ENCODE data around the gene CD2.

The CD2 gene

DNA sequence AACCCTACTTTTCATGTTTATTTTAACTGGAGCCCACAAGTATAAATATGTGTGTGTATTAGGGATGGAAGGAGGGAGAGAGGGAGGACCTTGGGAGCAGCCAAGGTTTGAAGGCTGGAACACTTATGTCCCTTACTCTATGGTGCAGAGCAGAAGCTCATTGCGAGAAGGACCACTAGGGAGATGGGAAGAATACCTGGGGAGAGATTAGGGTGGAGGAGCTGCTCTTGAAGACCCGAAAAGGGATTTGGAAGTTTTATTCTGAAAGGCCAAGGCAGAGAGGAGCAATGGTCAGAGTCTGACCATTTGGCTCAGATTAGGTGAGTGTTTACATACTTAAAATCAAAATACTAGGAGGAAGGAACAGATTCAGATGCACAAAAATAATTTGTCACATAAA is 8.1 kb downstream of the CD2 start:
- DNase-seq, result no peak

- DNase-seq, result no peak
Measured at GRCh38 chr1:116762781-116763115, 8.5 kb downstream of the CD2 start.

GRCh38 chr1:116763116-116763786 is 9.0 kb downstream of the CD2 start:
- no peak for DNase-seq

DNA sequence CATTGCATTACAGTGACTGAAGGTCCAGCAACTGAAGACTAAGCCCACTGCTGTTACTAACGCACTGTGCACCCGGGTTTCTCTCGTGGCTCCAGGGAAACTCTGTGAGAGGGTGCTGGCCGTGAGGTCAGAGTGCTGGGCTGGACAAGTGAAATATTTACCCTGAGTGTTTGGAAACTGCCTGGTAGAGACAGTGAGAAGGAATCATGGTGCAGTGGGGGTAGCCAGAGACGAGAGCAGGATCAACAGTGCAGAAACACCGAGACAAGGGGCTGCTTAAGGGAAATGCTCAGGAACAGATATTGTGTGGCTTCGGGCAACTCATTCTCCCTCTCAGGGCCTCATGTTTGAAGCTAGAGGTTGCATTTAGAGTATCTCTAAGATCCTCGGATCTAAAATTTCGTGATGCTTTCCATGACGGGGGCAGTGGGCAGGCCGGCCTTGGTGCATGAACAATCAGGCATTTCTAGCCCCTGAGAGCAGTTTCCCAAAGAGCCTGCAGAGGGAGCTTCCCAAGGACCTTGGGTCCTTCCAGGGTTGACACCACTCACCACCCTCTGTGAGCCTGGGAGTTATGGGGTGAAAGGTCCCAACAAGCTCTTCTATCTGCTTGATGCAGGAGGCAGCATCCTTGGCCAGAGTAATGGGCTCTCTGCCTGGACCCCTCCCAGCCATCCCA is 9.7 kb downstream of the CD2 start:
- DNase-seq, result peak; percentile 14

DNA sequence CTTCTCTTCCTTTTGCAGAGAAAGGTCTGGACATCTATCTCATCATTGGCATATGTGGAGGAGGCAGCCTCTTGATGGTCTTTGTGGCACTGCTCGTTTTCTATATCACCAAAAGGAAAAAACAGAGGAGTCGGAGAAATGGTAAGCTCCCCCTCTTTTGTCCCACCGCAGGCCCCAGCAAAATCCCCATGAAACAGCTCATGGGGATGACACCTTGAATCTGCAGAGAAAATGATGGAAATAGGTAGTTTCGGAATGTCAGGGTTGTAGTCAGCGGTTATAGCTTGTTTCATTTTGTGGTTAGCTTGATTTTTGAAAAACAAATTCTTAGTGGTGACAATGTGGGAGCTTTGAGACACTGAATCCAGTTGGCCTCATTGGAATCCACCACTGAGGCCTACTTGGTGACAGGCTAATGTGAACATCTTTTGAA is 10.3 kb downstream of the CD2 start:
- DNase-seq, result no peak

DNA sequence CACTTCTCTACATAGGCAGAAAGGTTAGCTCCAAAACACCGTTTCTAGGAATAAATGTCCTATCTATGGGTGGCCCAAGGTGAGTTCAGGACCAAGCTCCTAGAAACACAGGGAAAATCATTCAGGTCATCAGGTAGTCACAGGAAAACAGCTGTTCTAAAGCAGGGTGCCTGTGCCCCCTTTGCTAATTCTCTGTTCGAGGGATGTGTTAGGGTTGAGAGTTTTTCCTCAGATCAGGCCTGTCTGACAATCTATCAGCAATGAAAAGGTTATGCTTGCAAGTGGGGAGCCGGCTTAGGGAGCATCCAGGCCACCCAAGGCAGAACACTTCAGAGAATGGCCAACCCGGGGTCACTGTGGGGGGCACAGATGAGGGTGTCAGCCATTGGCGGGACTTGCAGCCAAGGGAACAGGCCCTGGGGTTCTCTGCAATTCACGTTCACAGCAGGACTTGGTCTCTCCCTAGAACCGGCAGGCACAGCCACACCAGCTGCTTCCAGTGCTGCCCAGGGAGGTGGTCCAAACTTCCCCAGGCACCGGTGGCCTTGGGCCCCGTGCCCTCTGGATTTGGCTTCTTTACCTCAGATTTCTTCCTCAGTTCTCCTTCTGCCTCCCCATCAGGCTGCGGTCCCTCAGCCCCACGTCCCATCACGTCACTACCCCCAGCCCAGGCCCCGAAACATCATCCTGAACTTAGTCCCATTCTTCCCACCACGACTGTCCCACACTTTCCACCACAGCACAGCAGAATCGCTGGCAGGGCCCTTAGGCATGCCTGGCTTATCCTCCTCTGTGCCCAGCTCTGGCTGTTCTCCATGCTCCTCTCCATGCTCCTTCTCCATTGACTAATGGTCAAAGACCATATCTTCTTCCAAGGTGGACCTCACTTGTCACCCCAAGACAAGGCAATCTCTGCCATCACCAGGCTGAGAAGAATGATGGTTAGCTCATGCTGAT is 11.0 kb downstream of the CD2 start:
- no peak for DNase-seq

- no peak for DNase-seq
Measured at GRCh38 chr1:116765962-116766361, 11.7 kb downstream of the CD2 start.

DNA sequence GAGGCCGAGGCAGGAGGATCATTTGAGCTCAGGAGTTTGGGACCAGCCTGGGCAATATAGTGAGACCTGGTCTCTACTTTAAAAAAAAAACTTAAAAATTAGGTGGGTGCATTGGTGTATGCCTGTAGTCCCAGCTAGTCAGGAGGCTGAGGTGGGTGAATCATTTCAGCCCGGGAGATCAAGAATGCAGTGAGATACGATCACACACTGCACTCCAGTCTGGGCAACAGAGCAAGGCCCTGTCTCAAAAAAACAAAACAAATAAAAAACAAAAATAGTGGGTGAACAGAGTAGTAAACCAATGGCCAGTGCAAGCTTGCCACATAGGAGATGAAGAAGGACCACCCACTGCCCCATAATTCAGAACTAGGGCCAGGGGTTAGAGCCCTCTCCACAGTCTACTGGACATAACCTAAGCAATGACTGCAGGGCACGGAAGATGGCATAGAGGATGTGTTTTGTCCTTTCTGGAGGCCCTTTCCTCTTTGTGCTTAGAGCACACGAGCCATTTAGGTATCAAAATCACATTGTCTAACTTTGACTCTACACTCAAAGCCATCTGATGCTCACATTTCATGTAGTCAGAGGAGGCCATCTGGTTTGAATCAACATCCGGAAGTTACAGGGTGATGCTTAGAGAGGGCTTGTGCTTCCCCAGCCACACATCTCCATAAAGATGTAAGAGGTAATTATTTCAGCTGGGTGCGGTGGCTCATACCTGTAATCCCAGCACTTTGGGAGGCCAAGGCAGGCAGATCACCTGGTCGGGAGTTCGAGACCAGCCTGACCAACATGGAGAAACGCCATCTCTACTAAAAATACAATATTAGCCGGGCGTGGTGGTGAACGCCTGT is 12.6 kb downstream of the CD2 start:
- DNase-seq, result no peak

DNA sequence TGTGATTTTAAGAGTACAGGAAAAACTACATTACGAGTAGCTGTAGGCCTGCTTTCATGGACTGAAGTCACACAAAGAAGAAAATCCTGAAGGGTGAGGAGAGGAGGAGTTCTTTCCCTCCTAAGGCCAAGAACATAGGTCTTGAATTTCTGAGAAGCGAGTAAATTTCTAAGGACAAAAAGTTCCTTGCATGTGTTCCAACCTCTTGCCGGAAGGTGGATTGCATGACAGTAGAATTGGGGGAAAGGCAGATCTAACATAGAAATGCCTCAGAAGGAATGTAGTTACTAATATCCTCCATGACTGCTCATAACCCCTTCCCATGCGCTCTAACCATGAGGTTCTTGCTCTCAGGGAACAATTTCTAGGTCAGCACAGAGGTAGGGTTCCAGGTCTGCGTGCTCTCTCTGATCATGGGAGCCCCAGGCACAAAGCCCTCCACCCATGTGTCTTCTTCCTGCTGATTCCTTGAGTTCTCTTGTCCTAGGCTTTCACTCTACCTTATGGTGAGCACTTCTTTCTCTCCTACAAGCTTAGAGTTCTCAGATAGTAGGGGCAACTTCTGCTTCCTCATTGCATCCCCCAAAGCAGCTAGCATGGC is 13.7 kb downstream of the CD2 start:
- DNase-seq, result no peak

DNA sequence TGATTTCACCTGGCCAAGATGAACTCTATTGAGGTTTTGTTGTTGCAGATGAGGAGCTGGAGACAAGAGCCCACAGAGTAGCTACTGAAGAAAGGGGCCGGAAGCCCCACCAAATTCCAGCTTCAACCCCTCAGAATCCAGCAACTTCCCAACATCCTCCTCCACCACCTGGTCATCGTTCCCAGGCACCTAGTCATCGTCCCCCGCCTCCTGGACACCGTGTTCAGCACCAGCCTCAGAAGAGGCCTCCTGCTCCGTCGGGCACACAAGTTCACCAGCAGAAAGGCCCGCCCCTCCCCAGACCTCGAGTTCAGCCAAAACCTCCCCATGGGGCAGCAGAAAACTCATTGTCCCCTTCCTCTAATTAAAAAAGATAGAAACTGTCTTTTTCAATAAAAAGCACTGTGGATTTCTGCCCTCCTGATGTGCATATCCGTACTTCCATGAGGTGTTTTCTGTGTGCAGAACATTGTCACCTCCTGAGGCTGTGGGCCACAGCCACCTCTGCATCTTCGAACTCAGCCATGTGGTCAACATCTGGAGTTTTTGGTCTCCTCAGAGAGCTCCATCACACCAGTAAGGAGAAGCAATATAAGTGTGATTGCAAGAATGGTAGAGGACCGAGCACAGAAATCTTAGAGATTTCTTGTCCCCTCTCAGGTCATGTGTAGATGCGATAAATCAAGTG is 14.3 kb downstream of the CD2 start:
- no peak for DNase-seq

DNA sequence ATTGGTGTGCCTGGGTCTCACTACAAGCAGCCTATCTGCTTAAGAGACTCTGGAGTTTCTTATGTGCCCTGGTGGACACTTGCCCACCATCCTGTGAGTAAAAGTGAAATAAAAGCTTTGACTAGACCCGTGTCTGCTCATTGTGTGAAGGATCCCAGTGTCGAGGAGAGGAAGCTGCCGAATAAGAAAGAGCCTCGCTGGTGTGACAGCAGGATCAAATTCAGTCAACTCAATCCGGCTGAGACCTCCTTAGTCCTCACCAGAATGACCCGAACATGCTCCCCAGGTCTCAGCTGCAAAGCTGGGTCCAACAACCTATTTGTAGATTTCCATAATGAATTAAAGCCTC is 14.8 kb downstream of the CD2 start:
- DNase-seq, result no peak

DNA sequence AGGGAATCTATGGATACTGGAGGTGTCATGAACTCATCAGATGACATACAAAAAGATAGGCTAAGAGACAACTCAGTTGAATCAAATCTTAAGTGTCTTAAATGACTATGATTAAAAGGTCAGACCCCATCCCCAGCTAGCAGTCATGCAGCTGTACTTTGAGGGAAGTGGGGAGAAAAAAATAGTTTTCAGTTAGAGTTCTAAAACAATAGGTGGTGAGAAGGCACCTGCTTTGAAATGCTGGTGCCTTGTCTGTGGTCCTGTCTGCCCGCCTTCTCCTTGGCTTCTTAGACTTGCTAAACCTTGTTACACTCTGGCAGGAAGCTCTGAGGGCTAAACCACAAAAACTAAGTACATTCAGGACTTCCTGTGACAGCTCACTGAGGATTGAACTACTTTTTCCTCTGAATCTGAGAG is 15.3 kb downstream of the CD2 start:
- no peak for DNase-seq

DNA sequence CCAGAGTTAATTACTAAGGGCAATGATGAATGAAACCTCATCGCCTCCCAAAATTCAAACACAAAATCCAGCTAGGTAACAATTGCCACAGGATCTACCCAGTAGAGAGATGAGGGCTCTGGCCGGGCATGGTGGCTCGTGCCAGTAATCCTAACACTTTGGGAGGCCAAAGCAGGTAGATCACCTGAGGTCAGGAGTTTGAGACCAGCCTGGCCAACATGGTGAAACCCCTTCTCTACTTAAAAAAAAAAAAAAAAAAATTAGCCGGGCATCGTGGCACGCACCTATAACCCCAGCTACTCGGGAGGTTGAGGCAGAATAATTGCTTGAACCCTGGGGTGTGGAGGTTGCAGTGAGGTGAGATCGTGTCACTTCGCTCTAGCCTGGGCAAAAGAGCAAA is 15.8 kb downstream of the CD2 start:
- no peak for DNase-seq

DNA sequence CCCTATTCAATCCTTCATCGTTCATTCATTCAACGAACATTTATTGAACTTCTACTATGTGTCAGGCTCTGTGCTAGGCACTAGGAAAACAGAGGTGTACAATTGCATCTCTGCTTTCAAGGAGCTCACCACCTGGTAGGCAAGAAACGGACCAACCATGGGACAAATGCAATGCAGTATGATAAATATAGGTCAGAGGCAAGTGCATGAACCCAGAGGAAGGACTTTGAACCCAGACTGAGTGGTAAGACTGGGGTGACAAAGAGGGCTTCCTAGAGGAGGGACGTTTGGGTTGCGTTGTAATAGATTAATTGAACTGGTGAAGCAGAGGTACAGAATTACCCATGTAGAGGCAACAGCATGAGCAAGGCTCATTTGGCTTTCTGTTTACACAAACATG is 16.4 kb downstream of the CD2 start:
- DNase-seq, result no peak

- no peak for DNase-seq
Measured at GRCh38 chr1:116771997-116772647, 17.9 kb downstream of the CD2 start.

DNA sequence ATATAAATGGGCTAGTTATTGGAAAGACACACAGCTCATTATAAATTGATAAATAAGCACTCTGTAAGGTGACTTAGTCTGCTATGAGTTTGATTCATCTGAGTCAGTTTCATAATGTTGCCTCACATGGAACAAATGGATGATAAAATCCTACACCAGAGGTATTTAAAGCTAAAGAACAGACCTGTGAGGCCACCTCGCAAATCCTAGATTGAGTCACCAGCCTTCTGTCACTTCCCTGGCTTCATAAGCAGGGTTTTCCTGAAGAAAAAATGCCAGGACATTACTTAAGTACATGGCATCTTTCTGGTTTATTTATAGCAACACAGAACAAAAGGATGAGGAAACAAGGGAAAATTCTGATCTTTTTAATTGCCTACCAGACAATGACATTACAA is 18.4 kb downstream of the CD2 start:
- DNase-seq, result no peak

- no peak for DNase-seq
Measured at GRCh38 chr1:116775116-116775752, 21.0 kb downstream of the CD2 start.

DNA sequence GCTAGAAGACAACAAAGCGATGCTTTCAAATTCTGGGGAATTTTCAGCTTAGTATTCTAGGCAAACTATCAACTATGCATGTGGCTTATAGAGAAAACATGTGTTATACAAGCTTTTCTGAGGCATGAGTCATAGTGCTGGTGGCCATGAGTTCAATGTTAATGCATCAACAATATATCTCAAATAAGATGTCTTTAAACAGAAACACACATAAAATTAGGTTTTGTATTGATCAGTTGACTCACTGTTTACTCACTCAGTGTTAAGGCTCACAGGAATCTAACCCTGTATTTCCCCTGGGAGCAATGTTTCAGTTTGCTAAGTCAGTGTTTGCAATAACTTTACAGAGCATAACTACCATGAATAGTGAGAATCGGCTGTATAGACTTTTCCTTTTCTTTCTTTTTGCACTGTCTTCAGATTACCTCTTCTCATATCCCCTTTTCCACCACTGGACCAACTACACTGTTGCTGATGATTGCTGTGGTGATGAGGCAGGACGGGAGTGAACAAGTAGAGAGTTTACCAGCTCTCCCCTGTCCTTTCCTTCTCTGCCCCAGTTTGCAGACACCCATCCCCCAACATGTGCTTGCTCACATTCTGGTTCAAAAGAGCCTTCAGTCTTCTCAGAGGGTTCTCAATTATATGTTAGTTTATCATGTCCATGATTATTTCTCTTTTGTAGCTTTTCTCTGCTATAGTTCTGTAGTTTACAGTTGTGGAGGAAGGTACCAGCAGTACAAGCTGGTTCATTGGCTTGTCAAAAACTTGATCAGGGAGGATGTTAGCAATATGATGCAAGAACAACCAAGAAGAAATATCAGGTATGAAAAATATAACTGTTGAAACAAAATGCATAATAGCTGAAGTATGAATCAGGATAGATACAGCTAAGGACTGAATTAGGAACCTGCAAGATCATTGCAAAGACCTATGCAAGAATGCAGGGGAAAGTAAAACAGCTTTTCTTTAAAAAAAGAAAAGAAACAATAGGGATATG is 23.9 kb downstream of the CD2 start:
- no peak for DNase-seq

DNA sequence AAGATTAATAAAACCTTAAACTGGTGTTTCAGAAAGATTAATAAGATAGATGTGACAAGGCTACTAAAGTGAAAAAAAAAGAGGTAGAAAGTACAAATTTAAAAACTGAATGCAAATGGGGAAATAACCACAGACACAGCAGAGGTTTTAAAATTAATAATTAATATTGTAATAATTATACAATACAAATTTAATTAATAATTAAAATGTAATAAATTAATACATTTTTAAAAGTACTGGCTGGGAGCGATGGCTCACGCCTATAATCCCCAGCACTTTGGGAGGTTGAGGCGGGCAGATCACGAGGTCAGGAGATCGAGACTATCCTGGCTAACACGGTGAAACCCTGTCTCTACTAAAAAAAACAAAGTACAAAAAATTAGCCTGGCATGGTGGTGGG is 26.8 kb downstream of the CD2 start:
- DNase-seq, result no peak

DNA sequence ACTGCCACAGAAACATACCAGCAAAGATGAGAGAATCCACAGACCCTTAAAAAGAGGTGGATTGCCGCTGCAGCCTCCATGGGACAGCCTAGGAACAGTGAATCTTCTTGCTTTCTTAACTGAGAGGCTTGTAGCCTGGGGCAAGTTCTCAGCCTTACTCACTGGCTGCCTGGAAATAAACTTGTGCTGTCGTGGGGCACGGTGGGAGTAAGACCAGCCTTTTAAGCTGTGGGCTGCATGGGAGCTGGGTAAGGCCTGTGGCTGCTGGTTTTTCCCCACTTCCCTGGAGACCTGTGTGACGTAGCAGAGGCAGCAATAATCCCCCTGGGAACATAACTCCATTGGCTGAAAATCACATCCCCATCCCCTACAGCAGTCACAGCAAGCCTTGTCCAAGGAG is 30.8 kb downstream of the CD2 start:
- DNase-seq, result no peak

Measured in NCI-H146 (cell line).